Thyroid gland (tissue), 4 donors: ENCODE data around the gene DENND1B.

Source experiments
- CTCF ChIP-seq, 6 experiments: fragments of 200-600 bp in 3 of 6; fragments of 450-650 bp in 3 of 6; sonication (generic) in 3 of 6; IDR thresholded peaks; one replicate each; pipeline ENCODE4 v1.5.1; 2016 to 2019; ENCODE audit warnings: antibody characterized with exemption in 6 of 6, mild to moderate bottlenecking in 2 of 6, inconsistent platforms in 1 of 6, moderate library complexity in 1 of 6
- POLR2A ChIP-seq, 2 donors: fragments of 450-650 bp; IDR thresholded peaks; one replicate each; pipeline ENCODE4 v1.6.1; 2017; ENCODE audit warnings: antibody characterized with exemption in 2 of 2, mild to moderate bottlenecking in 2 of 2, moderate library complexity in 1 of 2

GRCh38 chr1:197786280-197786679, 11.0 kb upstream of the DENND1B start:
- TF ChIP-seq POLR2A (IDR thresholded peaks at IDR 0.05), result no peak
- no peak for TF ChIP-seq CTCF (IDR thresholded peaks at IDR 0.05)
